ENCODE measurements around the gene RPH3AL.
"Not testable (repeated sequence)": the region's sequence is repeated elsewhere in the genome, so short reads cannot be mapped to it uniquely, and the experiment has no call there.

RPH3AL gene

GRCh38 chr17:168614-169013, 184.0 kb downstream of the RPH3AL start:
- DNase-seq = not testable (repeated sequence)

GRCh38 chr17:165939-166338, 186.7 kb downstream of the RPH3AL start:
- no peak for DNase-seq

- no peak for DNase-seq
These were observed 188.0 kb downstream of the RPH3AL start for GRCh38 chr17:164303-165235.

GRCh38 chr17:163514-164098, 189.0 kb downstream of the RPH3AL start:
- DNase-seq = no peak

- DNase-seq = no peak
These were observed 189.9 kb downstream of the RPH3AL start for GRCh38 chr17:162689-163088.

Measured in NK-92 treated with Interleukin-12 subunit alpha and Interleukin-12 subunit beta, amount 100 ng/mL, for 24 hours (cell line).